WTC11 (cell line): Measurements from ENCODE around the gene BICDL1. TPM values are rescaled to one million over a fixed set of nuclear protein-coding genes. Genes with fewer than 3 reads are reported as not detected.

ENCODE experiments used
- ATAC-seq: fragments of 200-7000 bp; cut with Tn5 transposase; 2 replicates; pipeline ENCODE4 v1.10.0; 2021; ENCODE audit warnings: mild to moderate bottlenecking, moderate library complexity
- CTCF ChIA-PET: fragments of 300-600 bp; sonication (Branson Sonifier 250); formaldehyde crosslinking; loops from one replicate; lab custom pipeline; 2021; ENCODE audit warnings: antibody characterized with exemption; lab: Charles Lee
- POLR2A ChIA-PET: fragments of 350-600 bp; sonication (Branson Sonifier 250); formaldehyde crosslinking; loops from one replicate; lab custom pipeline; 2021; ENCODE audit warnings: antibody characterized with exemption; lab: Charles Lee
- DNase-seq: peaks from one replicate; pipeline ENCODE4 v3.0.0; 2021; ENCODE audit warnings: low spot score
- H3K27ac Mint-ChIP-seq: 2 replicates; pipeline ENCODE4 v1.8.0; 2021; ENCODE audit warnings: mixed read lengths
- H3K27me3 Mint-ChIP-seq: 2 replicates; pipeline ENCODE4 v1.8.0; 2021; ENCODE audit warnings: low read depth, mild to moderate bottlenecking, moderate library complexity, mixed read lengths
- H3K36me3 Mint-ChIP-seq: 2 replicates; pipeline ENCODE4 v1.8.0; 2021; ENCODE audit warnings: mixed read lengths
- H3K4me1 Mint-ChIP-seq: 2 replicates; pipeline ENCODE4 v1.8.0; 2022; ENCODE audit warnings: mixed read lengths
- H3K4me3 Mint-ChIP-seq: 2 replicates; pipeline ENCODE4 v1.8.0; 2021; ENCODE audit warnings: mild to moderate bottlenecking, moderate library complexity, mixed read lengths
- H3K9me3 Mint-ChIP-seq: 2 replicates; pipeline ENCODE4 v1.8.0; 2021; ENCODE audit warnings: mixed read lengths
- ARID4B ChIP-seq: sonication (generic); formaldehyde crosslinking; IDR thresholded peaks from 2 replicates; pipeline ENCODE4 v1.8.0; 2023; ENCODE audit warnings: missing genetic modification reagents, mild to moderate bottlenecking, borderline replicate concordance
- E2F1 ChIP-seq: sonication (generic); formaldehyde crosslinking; IDR thresholded peaks from 2 replicates; pipeline ENCODE4 v1.8.0; 2022; ENCODE audit warnings: mild to moderate bottlenecking, missing genetic modification reagents
- ELF4 ChIP-seq: sonication (generic); formaldehyde crosslinking; IDR thresholded peaks from 2 replicates; pipeline ENCODE4 v1.8.1; 2022; ENCODE audit warnings: low read depth, mild to moderate bottlenecking, moderate library complexity, missing genetic modification reagents
- ERG ChIP-seq: fragments of 250-450 bp; sonication (Bioruptor Pico); IDR thresholded peaks from 2 replicates; pipeline ENCODE4 v1.8.0; 2021; ENCODE audit warnings: mild to moderate bottlenecking
- ETV6 ChIP-seq: sonication (generic); formaldehyde crosslinking; IDR thresholded peaks from 2 replicates; pipeline ENCODE4 v1.8.1; 2022; ENCODE audit warnings: mild to moderate bottlenecking, missing genetic modification reagents
- JUN ChIP-seq: sonication (generic); formaldehyde crosslinking; IDR thresholded peaks from 2 replicates; pipeline ENCODE4 v1.8.0; 2023; ENCODE audit warnings: mild to moderate bottlenecking, missing genetic modification reagents
- MAX ChIP-seq: sonication (generic); formaldehyde crosslinking; IDR thresholded peaks from 2 replicates; pipeline ENCODE4 v1.8.0; 2022; ENCODE audit warnings: mild to moderate bottlenecking, missing genetic modification reagents
- OVOL2 ChIP-seq: fragments of 250-450 bp; sonication (Bioruptor Pico); IDR thresholded peaks from 2 replicates; pipeline ENCODE4 v1.9.0; 2021; ENCODE audit warnings: mild to moderate bottlenecking, borderline replicate concordance
- PRDM15 ChIP-seq: sonication (generic); formaldehyde crosslinking; IDR thresholded peaks from 2 replicates; pipeline ENCODE4 v1.8.0; 2022; ENCODE audit warnings: missing genetic modification reagents
- SMAD3 ChIP-seq: sonication (generic); formaldehyde crosslinking; IDR thresholded peaks from 2 replicates; pipeline ENCODE4 v1.8.0; 2022; ENCODE audit warnings: missing genetic modification reagents, mild to moderate bottlenecking, borderline replicate concordance
- TCF7 ChIP-seq: sonication (generic); formaldehyde crosslinking; IDR thresholded peaks from 2 replicates; pipeline ENCODE4 v1.8.0; 2022; ENCODE audit warnings: mild to moderate bottlenecking, low read depth, missing genetic modification reagents, moderate library complexity
- USF1 ChIP-seq: sonication (generic); formaldehyde crosslinking; IDR thresholded peaks from 2 replicates; pipeline ENCODE4 v1.8.0; 2022; ENCODE audit warnings: mild to moderate bottlenecking, missing genetic modification reagents
- ZBTB21 ChIP-seq: sonication (generic); formaldehyde crosslinking; IDR thresholded peaks from 2 replicates; pipeline ENCODE4 v1.8.1; 2023; ENCODE audit warnings: mild to moderate bottlenecking, missing genetic modification reagents, borderline replicate concordance
- ZNF317 ChIP-seq: sonication (generic); formaldehyde crosslinking; IDR thresholded peaks from 2 replicates; pipeline ENCODE4 v1.8.1; 2023; ENCODE audit warnings: low read depth, mild to moderate bottlenecking, moderate library complexity, missing genetic modification reagents, borderline replicate concordance
- ZNF396 ChIP-seq: fragments of 250-450 bp; sonication (Bioruptor Pico); IDR thresholded peaks from 2 replicates; pipeline ENCODE4 v1.8.0; 2021; ENCODE audit warnings: mild to moderate bottlenecking, moderate library complexity, borderline replicate concordance
- ZNF416 ChIP-seq: fragments of 250-450 bp; sonication (Bioruptor Pico); IDR thresholded peaks from 2 replicates; pipeline ENCODE4 v1.9.0; 2021; ENCODE audit warnings: mild to moderate bottlenecking, inconsistent platforms
- total RNA-seq: library from RNA; stranded (reverse); gene quantifications from 3 replicates; pipeline ENCODE4 v1.2.3, GENCODE V29; 2021

Gene BICDL1
- total RNA-seq, 1 experiment from 2014 or later: 23.1 TPM

GRCh38 chr12:120119271-120119973 lies 130.4 kb downstream of the BICDL1 start (continued):
- TF ChIP-seq E2F1 (CRISPR knock-in tag) (no peak), TCF7 (CRISPR knock-in tag) (no peak), JUN (CRISPR knock-in tag) (no peak), PRDM15 (CRISPR knock-in tag) (no peak), ERG (CRISPR knock-in tag) (no peak), SMAD3 (CRISPR knock-in tag) (no peak), ZNF416 (CRISPR knock-in tag) (no peak), USF1 (CRISPR knock-in tag) (no peak), ELF4 (CRISPR knock-in tag) (no peak), ZNF317 (CRISPR knock-in tag) (no peak), ZBTB21 (CRISPR knock-in tag) (no peak), MAX (CRISPR knock-in tag) (no peak)

GRCh38 chr12:120121343-120121742 lies 132.3 kb downstream of the BICDL1 start:
- H3K4me3 Mint-ChIP-seq: no peak overlapping the region
- no peaks in the 10 kb centered on the region for H3K36me3 Mint-ChIP-seq
- ATAC-seq: no peak
- ChIA-PET POLR2A (interaction anchor here (1.0 kb wide), 1 partner anchor 27 kb away, joined by 3 read pairs; no protein-coding TSS in a partner anchor), CTCF (interaction anchor here (1.2 to 5.4 kb wide), 2 partner anchors 34 to 80 kb away, joined by 4 to 48 read pairs; partner anchors contain the start of gene RPLP0)
- no peak for DNase-seq
- H3K27me3 Mint-ChIP-seq: no peaks in the 10 kb centered on the region; the same call in 1 of the 2 replicates
- H3K4me1 Mint-ChIP-seq: peaks cover 18% of the 10 kb centered on the region
- no peaks in the 10 kb centered on the region for H3K9me3 Mint-ChIP-seq
- TF ChIP-seq OVOL2 (CRISPR knock-in tag) (no peak), ZNF396 (no peak), ARID4B (CRISPR knock-in tag) (no peak), ETV6 (no peak)
- no peak overlapping the region for H3K27ac Mint-ChIP-seq
